Measurements from ENCODE around the gene CCDC148.

- TF ChIP-seq TP53 (CRISPR knock-in tag; IDR thresholded peaks at IDR 0.05) (no peak), KDM1A (IDR thresholded peaks at IDR 0.05; ENCODE audit: low read depth) (no peak), RFX5 (IDR thresholded peaks at IDR 0.05) (no peak), REST (IDR thresholded peaks at IDR 0.05) (no peak), CTCF (IDR thresholded peaks at IDR 0.05) (no peak)
Measured at GRCh38 chr2:158290225-158290624, 166.3 kb downstream of the CCDC148 start.
